DND-41 (cell line): ENCODE measurements around the gene ZFYVE28.

Experiments used
- ATAC-seq: fragments of 200-7000 bp; cut with Tn5 transposase; 3 replicates; pipeline ENCODE4 v1.9.1; 2021; ENCODE audit warnings: low read depth; ENCODE audit not compliant: insufficient read depth
- DNase-seq: peaks from one replicate; pipeline ENCODE4 v3.0.0-alpha.2; 2020
- H2AFZ ChIP-seq: 2 replicates; pipeline ENCODE4 v1.6.0; 2012; ENCODE audit warnings: low read depth, low read length
- H3K27ac ChIP-seq: 2 replicates; pipeline ENCODE4 v1.5.1; 2012; ENCODE audit warnings: low read length, inconsistent platforms
- H3K27me3 ChIP-seq: fragments of 200-600 bp; sonication (generic); 2 replicates; pipeline ENCODE4 v1.6.0; 2012; ENCODE audit warnings: low read length, mild to moderate bottlenecking, inconsistent platforms; ENCODE audit not compliant: insufficient read depth, poor library complexity
- H3K36me3 ChIP-seq: 2 replicates; pipeline ENCODE4 v1.5.1; 2012; ENCODE audit warnings: low read length, inconsistent platforms; ENCODE audit not compliant: insufficient read depth
- H3K4me1 ChIP-seq: 2 replicates; pipeline ENCODE4 v1.5.1; 2012; ENCODE audit warnings: mild to moderate bottlenecking, low read length; ENCODE audit not compliant: insufficient read depth
- H3K4me2 ChIP-seq: 2 replicates; pipeline ENCODE4 v1.6.0; 2012; ENCODE audit warnings: mild to moderate bottlenecking, moderate library complexity, low read length, inconsistent platforms; ENCODE audit not compliant: insufficient read depth
- H3K4me3 ChIP-seq, 2 experiments: fragments of 200-600 bp in 1 of 2; shearing (Covaris generic) in 1 of 2; 2 replicates each; pipeline ENCODE4 v1.5.1; 2012 to 2016; ENCODE audit warnings: inconsistent platforms in 2 of 2, low read length in 2 of 2, mild to moderate bottlenecking in 2 of 2, low read depth in 1 of 2, moderate library complexity in 1 of 2
- H3K79me2 ChIP-seq: 2 replicates; pipeline ENCODE4 v1.6.0; 2012; ENCODE audit warnings: low read length, inconsistent platforms; ENCODE audit not compliant: insufficient read depth
- H3K9ac ChIP-seq: 2 replicates; pipeline ENCODE4 v1.6.0; 2012; ENCODE audit warnings: low read depth, mild to moderate bottlenecking, inconsistent platforms, low read length, moderate library complexity
- H3K9me3 ChIP-seq: 2 replicates; pipeline ENCODE4 v1.5.1; 2012; ENCODE audit warnings: low read length, moderate library complexity, mild to moderate bottlenecking, inconsistent platforms; ENCODE audit not compliant: insufficient read depth, severe bottlenecking
- H4K20me1 ChIP-seq: 2 replicates; pipeline ENCODE4 v1.6.0; 2012; ENCODE audit warnings: low read length; ENCODE audit not compliant: insufficient read depth
- EZH2 ChIP-seq: IDR thresholded peaks from 3 replicates; pipeline ENCODE4 v1.6.1; 2012; ENCODE audit warnings: borderline replicate concordance, low read depth, mild to moderate bottlenecking, moderate library complexity, low read length, inconsistent platforms; ENCODE audit not compliant: severe bottlenecking
- TF ChIP-seq, protein P1 (sequence below): IDR thresholded peaks from 2 replicates; pipeline ENCODE4 v1.5.1; 2012; ENCODE audit warnings: borderline replicate concordance, low read length, moderate library complexity, mild to moderate bottlenecking; ENCODE audit not compliant: poor library complexity, severe bottlenecking; ENCODE audit errors: extremely low read depth

The ZFYVE28 gene

DNA sequence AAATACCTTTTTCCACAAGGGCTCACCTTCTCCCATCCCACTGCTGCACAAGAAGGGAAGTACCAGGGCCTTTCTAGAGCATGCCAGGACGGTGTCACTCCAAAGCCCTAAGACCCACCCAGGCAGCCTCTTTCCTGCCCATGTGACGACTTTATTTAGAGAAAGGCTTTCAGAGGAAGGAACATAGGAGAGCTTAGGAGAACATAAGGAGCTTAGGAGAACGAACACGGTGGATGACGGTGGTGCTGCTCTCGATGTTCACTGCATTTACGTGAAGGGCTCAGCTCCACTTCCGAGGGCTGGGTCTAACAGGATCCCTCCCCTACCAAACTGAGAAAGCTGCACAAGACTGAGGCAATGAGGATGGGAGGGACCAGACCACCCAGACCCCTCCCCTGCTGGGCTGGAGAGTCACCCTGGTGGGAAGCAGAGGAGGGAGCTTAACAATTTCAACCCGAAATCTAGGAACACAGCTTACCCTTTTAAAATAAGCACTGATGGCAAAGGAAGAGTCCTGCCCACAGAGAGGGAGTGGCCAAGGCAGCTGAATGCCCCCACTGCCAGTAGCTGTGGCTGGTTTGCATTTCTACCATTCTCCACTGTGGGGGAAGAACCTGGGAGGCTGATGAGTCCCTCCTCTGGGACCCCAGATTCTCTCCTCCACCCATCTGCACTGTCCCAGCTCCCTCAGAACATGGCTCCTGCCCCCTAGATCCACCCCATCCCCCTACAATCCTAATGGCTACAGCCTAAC lies 29.8 kb downstream of the ZFYVE28 start:
- H4K20me1 ChIP-seq, result peaks cover 13% of the 10 kb centered on the region; the same call in 1 of the 2 replicates
- H3K27ac ChIP-seq, result no peak overlapping the region
- no peaks in the 10 kb centered on the region for H3K9me3 ChIP-seq
- H3K79me2 ChIP-seq, result no peaks in the 10 kb centered on the region
- H3K4me3 ChIP-seq, result no peak overlapping the region
- H3K9ac ChIP-seq, result no peak overlapping the region
- DNase-seq (no peak), ATAC-seq (no peak)
- H2AFZ ChIP-seq, result no peak overlapping the region
- H3K4me1 ChIP-seq, result no peaks in the 10 kb centered on the region
- TF ChIP-seq EZH2, result no peak
- TF ChIP-seq, protein P1, sequence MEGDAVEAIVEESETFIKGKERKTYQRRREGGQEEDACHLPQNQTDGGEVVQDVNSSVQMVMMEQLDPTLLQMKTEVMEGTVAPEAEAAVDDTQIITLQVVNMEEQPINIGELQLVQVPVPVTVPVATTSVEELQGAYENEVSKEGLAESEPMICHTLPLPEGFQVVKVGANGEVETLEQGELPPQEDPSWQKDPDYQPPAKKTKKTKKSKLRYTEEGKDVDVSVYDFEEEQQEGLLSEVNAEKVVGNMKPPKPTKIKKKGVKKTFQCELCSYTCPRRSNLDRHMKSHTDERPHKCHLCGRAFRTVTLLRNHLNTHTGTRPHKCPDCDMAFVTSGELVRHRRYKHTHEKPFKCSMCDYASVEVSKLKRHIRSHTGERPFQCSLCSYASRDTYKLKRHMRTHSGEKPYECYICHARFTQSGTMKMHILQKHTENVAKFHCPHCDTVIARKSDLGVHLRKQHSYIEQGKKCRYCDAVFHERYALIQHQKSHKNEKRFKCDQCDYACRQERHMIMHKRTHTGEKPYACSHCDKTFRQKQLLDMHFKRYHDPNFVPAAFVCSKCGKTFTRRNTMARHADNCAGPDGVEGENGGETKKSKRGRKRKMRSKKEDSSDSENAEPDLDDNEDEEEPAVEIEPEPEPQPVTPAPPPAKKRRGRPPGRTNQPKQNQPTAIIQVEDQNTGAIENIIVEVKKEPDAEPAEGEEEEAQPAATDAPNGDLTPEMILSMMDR, result no peak
- H3K27me3 ChIP-seq, result peaks cover 60% of the 10 kb centered on the region
- no peaks in the 10 kb centered on the region for H3K36me3 ChIP-seq
- no peak overlapping the region for H3K4me2 ChIP-seq

DNA sequence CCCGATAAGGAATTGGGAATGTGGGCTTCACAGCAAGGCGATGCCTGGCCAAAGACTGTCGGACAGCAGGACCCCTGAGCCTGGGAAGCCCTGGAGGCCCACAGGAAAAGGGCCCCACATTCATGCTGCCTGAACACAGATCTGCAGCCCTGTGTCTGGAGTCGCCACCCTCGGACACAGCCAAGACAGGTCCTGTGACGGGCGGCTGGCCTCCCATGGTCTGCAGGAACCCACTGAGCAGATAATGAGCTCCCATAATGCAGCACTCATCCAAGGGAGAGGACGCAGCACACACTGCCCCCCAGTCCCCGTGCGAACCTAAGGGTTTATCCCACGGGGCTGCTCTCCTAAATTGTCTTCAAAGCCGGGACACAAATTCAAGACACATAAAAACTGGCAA lies 30.6 kb downstream of the ZFYVE28 start:
- peaks cover 56% of the 10 kb centered on the region for H3K27me3 ChIP-seq
- H2AFZ ChIP-seq, result no peak overlapping the region
- peaks cover 13% of the 10 kb centered on the region; the same call in 1 of the 2 replicates for H4K20me1 ChIP-seq
- no peak overlapping the region for H3K4me3 ChIP-seq
- no peak overlapping the region for H3K4me2 ChIP-seq
- H3K79me2 ChIP-seq, result no peaks in the 10 kb centered on the region
- no peaks in the 10 kb centered on the region for H3K36me3 ChIP-seq
- H3K9ac ChIP-seq, result no peak overlapping the region
- no peaks in the 10 kb centered on the region for H3K4me1 ChIP-seq
- no peak for DNase-seq
- no peak overlapping the region for H3K27ac ChIP-seq
- TF ChIP-seq, protein P1, result no peak
- TF ChIP-seq EZH2, result no peak
- H3K9me3 ChIP-seq, result no peaks in the 10 kb centered on the region
- ATAC-seq, result no peak

DNA sequence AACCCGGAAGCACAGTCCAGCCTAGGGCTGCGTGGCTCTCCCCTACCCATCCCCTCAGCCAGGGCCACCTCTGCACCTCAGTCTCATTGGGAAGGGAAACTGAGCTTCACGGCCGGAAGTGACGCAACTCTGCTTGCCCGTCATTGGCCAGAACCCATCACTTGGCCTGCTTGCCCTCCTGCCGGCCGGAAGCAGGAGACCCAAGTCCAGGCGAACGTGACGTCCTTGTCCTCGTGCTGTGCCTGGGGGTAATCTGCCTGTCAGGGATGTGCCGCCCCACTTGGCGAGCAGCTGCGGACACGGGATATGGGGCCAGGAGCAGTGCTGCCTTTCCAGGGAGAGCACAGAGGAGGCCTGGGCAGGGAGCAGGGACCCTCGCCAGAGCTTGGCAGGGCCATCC lies 31.2 kb downstream of the ZFYVE28 start:
- Histone ChIP-seq H3K27me3 (peaks cover 56% of the 10 kb centered on the region), H2AFZ (no peak overlapping the region), H3K9me3 (no peaks in the 10 kb centered on the region), H3K79me2 (no peaks in the 10 kb centered on the region), H4K20me1 (peaks cover 13% of the 10 kb centered on the region; the same call in 1 of the 2 replicates), H3K4me2 (no peak overlapping the region), H3K27ac (no peak overlapping the region), H3K4me1 (no peaks in the 10 kb centered on the region), H3K36me3 (no peaks in the 10 kb centered on the region), H3K9ac (no peak overlapping the region), H3K4me3 (no peak overlapping the region)
- DNase-seq (no peak), ATAC-seq (no peak)
- TF ChIP-seq, protein P1, result no peak
- TF ChIP-seq EZH2, result no peak
